GM21390 (cell line): ENCODE results near the gene DECR2.
"Not testable (repeated sequence)": the region's sequence is repeated elsewhere in the genome, so short reads cannot be mapped to it uniquely, and the experiment has no call there.

Experiments used
- ATAC-seq: cut with Tn5 transposase; IDR thresholded peaks from one replicate; pipeline ENCODE4 v1.9.1; 2021; ENCODE audit not compliant: unreplicated experiment

The DECR2 gene

GRCh38 chr16:366476-366875, 35.2 kb upstream of the DECR2 start:
- no peak for ATAC-seq

GRCh38 chr16:367333-367903, 34.3 kb upstream of the DECR2 start:
- no peak for ATAC-seq

- ATAC-seq = no peak
These were observed 33.1 kb upstream of the DECR2 start for GRCh38 chr16:368388-369158.

- no peak for ATAC-seq
These were observed 32.3 kb upstream of the DECR2 start for GRCh38 chr16:369275-369865.

- no peak for ATAC-seq
These were observed 31.7 kb upstream of the DECR2 start for GRCh38 chr16:369866-370436.

- ATAC-seq = peak; percentile 73
These were observed 31.2 kb upstream of the DECR2 start, which contains the start of gene MRPL28 for GRCh38 chr16:370443-370842. TSS of gene MRPL28 (minus strand) at chr16:370538. CDS start at chr16:370218, 320 bp downstream.

GRCh38 chr16:370979-371514, 30.6 kb upstream of the DECR2 start:
- no peak for ATAC-seq

- no peak for ATAC-seq
These were observed 30.0 kb upstream of the DECR2 start for GRCh38 chr16:371515-372301.

- ATAC-seq = no peak
These were observed 29.2 kb upstream of the DECR2 start for GRCh38 chr16:372302-372983.

- ATAC-seq = no peak
These were observed 28.6 kb upstream of the DECR2 start for GRCh38 chr16:373020-373598.

- ATAC-seq = no peak
These were observed 27.7 kb upstream of the DECR2 start for GRCh38 chr16:373848-374615.

- no peak for ATAC-seq
These were observed 27.1 kb upstream of the DECR2 start for GRCh38 chr16:374616-374926.

- no peak for ATAC-seq
These were observed 26.5 kb upstream of the DECR2 start for GRCh38 chr16:375212-375611.

- ATAC-seq = no peak
These were observed 25.5 kb upstream of the DECR2 start for GRCh38 chr16:375927-376816.

- ATAC-seq = no peak
These were observed 24.8 kb upstream of the DECR2 start for GRCh38 chr16:376817-377418.

GRCh38 chr16:377419-377951, 24.2 kb upstream of the DECR2 start:
- ATAC-seq = no peak

GRCh38 chr16:378113-378820, 23.4 kb upstream of the DECR2 start:
- ATAC-seq = not testable (repeated sequence)
